DMS153 treated with DMSO at 0.1 percent for 48 hours (cell line): Measurements from ENCODE around the gene SNX6.
A peak's percentile ranks its signal among the peaks of the same experiment; 100 is the strongest.
"Not testable (repeated sequence)": the region's sequence is repeated elsewhere in the genome, so short reads cannot be mapped to it uniquely, and the experiment has no call there.

Experiments used
- DNase-seq: peaks from one replicate; lab custom pipeline; 2025; ENCODE audit not compliant: unreplicated experiment; lab: John Stamatoyannopoulos, UW

SNX6 gene

DNA sequence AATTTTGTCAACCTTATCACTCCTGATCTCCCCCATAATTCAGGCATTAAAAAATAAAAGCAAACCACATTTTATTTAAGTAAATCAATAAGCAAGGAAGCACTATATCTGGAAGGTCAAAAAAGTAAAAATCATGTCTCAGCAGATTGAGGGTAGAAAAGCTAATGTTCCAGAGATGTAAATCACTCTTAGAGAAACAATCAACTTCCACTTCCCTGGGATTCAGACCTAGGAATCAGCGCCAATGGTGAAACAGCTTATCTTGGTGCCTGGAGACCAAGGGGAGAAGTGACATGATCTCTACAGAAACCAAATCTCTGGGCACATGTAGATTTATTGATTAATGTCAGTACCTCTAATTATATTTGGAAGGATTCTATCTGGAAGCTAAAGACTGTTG is 10.9 kb upstream of the SNX6 start:
- no peak for DNase-seq

DNA sequence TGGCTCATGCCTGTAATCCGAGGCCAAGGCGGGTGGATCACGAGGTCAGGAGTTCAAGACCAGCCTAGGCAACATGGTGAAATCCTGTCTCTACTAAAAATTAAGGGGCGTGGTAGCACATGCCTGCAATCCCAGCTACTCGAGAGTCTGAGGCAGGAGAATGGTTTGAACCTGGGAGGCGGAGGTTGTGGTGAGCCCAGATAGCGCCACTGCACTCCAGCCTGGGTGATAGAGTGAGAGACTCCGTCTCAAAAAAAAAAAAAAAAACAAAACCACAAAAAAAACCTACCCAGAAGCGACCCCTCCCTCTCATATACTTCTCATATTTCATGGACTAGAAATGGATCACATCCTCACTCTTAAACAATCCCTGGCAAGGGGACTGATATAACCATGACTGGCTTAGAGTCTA is 4.4 kb upstream of the SNX6 start:
- DNase-seq: not testable (repeated sequence)

DNA sequence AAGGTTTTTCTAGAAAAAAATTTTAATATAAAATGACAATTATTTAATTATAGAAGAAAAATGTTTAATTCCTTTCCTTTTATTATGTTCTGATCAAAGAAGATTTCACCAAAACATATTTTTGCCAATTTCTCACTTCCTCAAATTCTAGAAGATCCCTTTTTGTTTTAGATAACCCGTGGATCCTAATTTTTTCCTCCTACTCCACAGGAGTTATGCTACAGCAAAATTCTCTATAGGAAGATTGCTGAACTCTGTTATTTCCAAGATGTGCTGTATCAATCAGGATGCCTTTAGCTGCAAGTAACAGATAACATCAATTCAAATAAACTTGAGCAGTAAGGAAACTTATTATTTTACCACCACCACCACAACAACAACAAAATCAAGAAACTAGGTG is 3.8 kb upstream of the SNX6 start:
- DNase-seq: no peak

DNA sequence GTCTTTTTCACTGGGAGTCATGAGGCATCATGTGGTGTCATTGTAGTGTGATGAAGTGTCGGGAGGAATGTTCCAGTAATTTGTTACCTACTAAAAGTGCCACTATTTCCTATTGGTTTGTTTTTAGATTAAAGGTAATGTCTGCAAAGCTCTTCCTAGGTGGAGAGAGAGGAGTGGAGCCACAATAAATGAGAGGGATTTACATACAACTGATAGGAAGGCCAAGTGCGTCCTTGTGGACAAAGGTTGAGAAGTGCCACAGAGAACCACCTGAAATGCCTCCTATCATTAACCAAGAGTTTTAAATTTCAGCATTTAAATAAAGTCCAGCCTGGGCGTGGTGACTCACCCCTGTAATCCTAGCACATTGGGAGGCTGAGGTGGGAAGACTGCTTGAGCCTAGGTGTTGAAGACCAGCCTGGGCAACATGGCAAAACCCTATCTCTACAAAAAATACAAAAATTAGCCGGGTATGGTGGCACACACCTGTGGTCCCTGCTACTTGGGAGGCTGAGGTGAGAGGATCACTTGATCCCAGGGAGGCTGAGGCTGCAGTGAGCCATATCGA is 2.5 kb upstream of the SNX6 start:
- no peak for DNase-seq

DNA sequence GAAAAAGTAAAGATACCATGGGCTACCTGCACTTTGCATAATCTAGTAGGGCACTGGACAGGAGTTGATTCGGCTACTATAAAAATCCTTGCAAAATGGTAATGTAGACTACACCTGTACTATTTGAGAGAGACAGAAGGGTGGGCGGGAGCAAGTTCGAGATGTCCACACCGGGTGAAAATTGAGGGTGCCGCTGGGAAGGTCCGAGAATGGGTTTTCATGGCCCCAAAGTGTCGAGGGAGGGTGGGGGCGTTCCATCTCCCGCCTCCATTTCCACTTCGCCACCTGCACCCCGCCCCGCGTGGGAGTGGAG is 648 bp downstream of the SNX6 start:
- no peak for DNase-seq

DNA sequence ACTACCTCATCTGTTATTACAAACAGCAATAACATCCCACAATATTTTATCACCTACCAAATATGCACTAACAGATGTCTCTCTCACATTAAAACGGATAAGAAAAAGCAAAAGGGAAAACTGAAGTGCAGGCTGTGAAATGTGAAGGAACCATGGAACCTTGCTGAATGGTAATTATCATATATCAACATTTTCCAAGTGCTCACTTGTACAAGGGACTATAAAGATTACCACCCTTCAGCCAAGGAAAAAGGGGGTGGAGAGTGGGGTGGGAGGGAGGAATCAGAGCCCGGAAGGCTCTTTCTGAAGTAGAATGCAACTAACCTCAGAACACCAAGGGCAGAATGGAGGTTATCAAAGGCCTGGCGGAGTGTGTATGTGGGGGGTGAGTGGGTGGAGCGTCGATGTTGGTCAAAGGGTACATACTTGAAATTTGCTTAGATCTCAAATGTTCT is 1.2 kb downstream of the SNX6 start:
- peak; percentile 1 for DNase-seq

DNA sequence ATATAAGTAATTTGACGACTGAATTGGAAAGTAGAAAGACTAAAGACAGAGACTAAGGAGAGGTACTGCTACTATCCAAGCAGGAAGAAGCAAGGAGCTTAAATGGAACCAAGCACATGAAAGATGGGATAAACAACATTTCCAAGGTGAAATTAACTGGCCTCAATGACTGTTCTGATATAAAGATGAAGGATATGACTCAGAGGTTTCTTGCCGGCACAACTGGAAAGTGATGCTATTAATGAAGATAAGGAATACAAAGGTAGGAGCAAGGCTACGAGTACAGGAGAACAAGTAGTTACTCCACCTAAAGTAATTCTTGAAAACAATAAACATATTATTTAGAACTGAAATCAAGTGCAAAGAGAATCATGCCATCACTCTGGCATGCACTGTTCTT is 6.4 kb downstream of the SNX6 start:
- no peak for DNase-seq

DNA sequence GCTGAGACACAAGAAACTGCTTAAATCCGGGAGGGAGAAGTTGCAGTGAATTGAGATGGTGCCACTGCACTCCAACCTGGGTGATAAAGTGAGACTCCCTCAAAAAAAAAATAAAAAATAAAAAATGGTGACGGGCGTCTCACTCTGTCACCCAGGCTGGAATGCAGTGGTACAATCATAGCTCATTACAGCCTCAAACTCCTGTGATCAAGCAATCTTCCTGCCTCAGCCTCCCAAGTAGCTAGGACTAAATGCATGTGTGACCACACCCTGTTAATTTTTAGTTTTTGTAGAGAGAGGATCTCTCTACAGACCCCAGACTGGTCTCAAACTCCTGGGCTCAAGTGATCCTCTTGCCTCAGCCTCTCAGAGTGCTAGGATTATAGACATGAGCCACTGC is 9.1 kb downstream of the SNX6 start:
- DNase-seq: no peak

DNA sequence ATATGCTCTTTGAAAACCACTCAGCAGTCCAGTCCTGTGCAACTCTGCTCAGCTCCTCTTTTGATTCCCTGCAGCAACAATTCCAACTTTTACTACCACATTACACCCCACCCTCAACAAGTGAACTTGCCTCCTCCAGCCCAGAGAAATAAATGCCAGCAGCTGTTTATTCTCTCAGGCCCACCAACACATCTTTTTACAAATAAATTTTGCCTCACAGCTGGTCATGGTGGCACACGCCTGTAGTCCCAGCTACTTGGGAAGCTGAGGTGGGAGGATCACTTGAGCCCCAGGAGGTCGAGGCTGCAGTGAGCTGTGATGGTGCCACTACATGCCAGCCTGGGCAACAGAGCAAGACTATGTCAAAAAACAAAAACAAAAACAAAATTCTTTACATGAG is 9.8 kb downstream of the SNX6 start:
- DNase-seq: no peak

DNA sequence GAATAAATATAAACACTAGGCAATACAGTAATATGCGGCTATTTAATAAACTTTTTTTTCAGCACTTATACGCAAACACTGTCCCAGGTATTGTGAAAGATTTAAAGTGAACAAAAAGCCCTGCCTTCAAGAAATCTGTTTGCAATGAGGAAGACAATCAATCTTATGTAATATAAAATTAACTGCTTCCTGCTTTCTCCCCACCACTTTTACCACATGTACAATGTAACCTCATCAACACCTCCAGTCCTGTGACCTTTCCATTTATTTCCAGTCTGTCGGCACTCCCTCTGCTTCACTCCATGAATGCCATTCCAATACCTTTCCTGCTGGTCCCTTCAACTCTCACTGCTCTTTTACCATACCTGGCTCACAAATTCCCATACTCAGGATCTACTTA is 10.5 kb downstream of the SNX6 start:
- no peak for DNase-seq

DNA sequence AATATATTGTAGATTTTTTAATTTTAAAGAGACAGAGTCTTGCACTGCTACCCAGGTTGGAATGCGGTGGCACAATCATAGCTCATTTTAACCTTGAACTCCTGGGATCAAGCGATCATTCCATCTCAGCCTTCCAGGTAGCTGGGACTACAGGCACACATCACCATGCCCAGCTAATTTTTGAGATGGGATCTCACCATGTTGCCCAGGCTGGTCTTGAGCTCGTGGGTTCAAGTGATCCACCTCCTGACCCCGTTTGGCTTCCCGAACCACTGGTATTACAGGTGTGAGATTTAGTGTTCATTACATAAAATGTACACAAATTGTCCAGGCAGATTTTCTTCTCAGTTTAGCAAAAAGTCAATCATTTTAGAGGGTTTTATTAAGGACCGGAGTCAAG is 13.6 kb downstream of the SNX6 start:
- DNase-seq: no peak

DNA sequence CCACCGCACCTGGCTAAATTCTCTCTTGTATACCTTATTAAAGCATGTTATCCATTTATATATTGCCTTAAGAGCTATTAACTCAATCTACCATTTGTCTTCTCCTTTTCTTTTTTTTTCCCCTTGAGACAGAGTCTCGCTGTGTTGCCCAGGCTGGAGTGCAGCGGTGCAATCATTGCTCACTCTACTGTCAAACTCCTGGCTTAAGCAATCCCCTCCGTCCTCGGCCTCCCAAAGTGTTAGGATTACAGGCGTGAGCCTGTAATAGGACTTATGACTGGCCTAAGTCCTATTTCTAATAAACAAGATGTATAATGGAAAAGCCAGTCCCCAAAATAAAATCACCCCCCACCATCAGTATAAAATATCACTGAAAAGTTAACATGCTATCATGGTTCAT is 14.4 kb downstream of the SNX6 start:
- no peak for DNase-seq

DNA sequence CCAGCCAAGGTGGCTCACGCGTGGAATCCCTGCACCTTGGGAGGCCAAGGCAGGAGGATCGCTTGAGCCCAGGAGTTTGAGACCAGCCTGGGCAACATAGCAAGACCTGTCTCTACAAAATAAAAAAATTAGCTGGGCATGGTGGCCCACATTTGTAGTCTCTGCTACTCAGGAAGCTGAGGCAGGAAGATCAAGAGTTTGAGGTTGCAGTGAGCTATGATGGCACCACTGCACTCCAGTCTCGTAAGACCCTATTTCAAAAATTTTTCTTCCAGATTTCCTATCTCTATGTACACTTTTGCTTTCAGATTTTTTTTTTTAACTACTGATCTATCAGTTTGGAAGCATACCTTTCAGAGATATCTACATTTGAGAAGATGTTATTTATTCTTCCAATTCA is 15.3 kb downstream of the SNX6 start:
- no peak for DNase-seq

DNA sequence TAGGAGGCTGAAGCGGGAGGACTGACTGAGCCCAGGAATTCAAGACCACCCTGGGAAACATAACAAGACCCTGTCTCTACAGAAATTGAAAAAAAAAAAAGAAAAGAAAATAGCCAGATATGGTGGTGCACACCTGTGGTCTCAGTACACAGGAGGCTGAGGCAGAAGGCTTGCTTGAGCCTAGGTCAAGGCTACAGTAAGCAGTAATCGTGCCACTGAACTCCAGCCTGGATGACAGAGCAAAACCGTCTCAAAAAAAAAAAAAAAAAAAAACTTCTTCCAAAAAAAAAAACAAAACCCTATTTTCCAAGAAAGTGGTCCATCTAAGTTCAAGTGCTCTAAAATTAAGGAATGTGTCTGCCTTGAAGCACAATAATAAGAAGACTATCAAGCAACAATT is 19.8 kb downstream of the SNX6 start:
- DNase-seq: no peak

DNA sequence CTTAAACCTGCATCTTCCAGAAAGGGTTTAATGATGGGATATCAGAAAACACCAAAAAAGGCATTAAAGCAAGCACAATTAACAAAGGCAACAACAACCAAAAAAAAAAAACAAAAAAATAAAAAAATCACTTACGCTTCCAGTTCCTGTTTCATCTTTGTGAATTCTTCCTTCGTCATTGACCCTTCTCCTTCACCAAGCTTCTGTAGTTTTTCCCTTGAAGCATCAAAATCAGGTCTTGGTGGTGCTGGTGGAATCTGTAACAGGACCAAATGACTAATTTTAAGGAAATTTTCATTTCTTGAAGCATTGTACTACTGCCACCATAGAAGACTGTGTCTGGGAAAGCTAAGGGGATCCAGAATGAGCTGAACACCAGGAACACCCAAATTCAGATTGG is 24.5 kb downstream of the SNX6 start:
- DNase-seq: no peak

DNA sequence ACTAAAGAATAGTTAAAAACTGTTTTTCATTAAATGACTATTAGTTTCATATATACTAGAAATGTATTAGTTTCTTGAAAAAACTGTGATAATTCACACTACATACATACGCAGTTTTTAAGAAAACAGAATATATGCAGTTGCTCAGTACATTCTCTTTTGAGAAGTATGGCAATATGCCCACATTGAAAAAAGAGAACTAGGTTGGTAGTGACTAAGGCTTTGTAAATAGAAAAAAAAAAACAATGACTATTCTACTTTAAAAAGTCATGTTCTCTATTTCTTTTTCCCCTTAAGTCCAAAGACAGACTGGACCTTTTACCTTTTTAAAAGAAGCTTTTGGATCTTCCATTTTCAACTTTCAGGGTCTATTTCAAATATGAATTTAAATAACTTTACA is 25.0 kb downstream of the SNX6 start:
- no peak for DNase-seq

DNA sequence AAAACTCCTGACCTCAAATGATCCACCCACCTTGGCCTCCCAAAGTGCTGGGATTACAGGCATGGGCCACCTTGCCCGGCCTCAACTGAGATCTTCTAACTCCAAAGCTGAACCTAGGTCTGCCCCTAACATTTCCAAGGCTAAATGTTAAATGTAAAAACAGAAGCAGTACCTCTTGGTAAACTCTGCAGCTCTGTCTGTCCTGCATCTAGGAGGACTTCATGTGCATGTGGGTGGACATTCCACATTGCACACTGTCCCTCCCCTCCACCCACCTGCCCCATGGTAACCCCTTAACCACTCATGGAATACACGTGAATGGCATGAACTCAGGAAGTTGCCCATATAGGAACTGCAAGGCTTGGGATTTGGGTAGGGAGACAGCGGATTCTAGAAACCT is 33.1 kb downstream of the SNX6 start:
- no peak for DNase-seq

DNA sequence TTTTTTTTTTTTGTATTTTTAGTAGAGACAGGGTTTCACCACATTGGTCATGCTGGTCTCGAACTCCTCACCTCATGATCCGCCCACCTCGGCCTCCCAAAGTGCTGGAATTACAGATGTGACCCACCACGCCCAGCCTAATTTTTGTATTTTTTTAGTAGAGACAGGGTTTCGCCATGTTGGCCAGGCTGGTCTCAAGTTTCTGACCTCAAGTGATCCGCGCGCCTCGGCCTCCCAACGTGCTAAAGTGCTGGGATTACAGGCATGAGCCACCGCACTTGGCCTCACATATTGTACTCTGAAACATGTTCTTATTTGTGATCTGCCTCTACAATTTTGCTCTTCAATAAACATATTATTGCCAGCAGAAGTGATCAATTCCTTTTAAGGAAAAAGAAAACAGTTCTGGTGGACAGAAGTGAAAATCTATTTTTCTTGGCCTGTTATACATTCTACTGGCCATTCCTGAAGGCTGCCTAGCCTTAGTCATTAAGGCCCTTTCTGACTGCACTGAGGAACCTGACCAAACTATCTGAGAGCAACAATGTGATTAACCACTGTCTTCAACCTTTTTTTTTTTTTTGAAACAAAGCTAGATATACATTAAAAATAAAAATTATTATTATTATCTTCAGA is 36.1 kb downstream of the SNX6 start:
- DNase-seq: no peak

DNA sequence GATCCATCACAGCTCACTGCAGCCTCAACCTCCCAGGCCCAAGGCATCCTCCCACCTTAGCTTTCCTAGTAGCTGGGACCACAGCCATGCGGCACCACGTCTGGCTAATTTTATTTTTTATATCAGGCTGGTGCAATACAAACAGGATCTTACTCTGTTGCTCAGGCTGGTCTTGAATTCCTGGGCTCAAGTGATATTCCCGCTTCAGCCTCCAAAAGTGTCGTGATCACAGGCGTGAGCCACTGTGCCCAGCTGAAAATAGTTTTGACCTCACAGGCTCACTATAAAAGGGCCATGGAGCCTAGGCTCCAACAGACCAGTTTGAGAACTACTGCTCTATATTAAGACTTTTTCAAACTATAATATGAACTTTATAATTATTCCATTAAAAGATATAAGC is 37.3 kb downstream of the SNX6 start:
- DNase-seq: no peak

DNA sequence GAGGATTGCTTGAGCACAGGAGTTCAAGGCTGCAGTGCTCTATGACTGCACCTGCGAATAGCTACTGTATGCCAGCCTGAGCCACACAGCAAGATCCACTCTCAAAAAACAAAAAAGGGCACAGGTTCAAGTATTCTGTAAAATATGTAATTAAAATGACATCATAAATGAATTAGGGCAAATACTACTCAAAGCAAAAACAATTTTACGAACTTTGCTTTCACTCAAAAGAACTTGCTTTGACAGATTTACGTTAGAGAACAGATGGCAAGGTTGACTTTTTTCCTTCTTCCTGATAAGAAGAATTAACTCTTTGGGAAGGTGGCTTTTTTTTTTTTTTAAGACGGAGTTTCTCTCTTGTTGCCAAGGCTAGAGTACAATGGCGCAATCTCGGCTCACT is 46.4 kb downstream of the SNX6 start:
- DNase-seq: no peak

DNA sequence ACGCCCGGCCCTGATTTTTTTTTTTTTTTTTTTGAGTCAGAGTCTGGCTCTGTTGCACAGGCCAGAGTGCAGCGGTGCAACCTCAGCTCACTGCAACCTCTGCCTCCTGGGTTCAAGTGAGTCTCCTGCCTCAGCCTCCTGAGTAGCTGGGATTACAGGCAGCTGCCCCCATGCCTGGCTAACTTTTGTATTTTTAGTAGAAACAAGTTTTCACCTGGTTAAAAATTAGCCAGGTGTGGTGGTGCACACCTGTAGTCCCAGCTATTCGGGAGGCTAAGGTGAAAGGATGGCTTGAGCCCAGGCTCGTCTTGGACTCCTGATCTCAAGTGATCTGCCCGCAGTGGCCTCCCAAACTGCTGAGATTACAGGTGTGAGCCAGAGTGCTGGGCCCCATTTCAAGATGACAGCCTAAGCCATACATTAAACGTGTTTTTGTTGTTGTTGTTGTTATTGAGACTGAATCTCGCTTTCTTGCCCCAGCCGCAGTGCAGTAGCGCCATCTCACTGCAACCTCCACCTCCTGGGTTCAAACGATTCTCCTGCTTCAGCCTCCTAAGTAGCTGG is 47.7 kb downstream of the SNX6 start:
- DNase-seq: no peak

DNA sequence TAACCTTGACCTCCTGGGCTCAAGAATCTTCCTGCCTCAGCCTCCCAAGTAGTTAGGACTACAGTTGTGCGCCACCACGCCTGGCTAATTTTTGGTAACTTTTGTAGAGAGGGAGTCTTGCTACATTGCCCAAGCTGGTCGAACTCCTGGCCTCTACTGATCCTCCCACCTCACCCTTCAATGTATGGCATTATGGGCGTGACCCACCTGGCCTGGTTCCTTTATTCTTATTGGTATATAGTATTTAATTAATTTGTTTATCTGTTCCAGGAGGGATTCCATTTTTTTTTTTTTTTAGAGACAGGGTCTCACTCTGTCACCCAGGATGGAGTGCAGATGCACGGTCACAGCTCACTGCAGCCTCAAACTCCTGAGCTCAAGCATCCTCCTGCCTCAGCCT is 49.6 kb downstream of the SNX6 start:
- DNase-seq: no peak

DNA sequence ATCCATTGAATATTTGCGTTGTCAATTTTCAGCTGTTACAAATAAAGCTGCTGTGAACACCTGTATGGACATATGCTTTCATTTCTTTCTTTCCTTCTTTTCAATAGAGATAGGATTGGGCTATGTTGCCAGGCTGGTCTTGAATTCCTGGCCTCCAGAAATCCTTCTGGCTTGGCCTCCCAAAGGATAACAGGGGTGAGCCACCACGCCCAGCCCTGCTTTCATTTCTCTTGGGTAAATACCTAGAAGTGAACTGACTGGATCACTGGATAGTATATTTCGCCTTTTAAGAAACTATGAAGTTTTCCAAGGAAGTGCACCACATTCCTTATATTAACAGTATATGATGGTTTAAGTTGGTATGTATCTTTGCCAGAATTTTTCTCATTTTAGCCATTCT is 58.2 kb downstream of the SNX6 start:
- no peak for DNase-seq
